Heart left ventricle (tissue), 13 donors: ENCODE results near the gene CPE.

Source experiments
- CTCF ChIP-seq, 12 donors: fragments of 200-600 bp; sonication (generic) in 4 of 12; IDR thresholded peaks; one replicate each; pipeline versions ENCODE4 v1.5.0 to v1.8.0; 2018 to 2022; ENCODE audit warnings: antibody characterized with exemption in 12 of 12, mild to moderate bottlenecking in 5 of 12
- POLR2A ChIP-seq, 2 donors: fragments of 450-650 bp; IDR thresholded peaks; one replicate each; pipeline ENCODE4 v1.6.1; 2017; ENCODE audit warnings: antibody characterized with exemption in 2 of 2, mild to moderate bottlenecking in 2 of 2, moderate library complexity in 2 of 2
- donor health status: ischemic (EF 13 %, LVEDD 7.1; RV severe dilation, severe dysfunction).
- donor health status: DM: no; HTN: yes; CAD: no.
- donor health status: DM: no; HTN: no; CAD: no.
- donor health status: ischemic (EF 25% LVEDD 6.9; RV normal size, moderate dysfunction).
- donor health status: ischemic (EF 25% LVEDD 5.7; RV mildly dilated, moderate dysfunction).
- donor health status: ischemic (EF 35%, LVEDD 5.7; RV mildly dilated, moderate dysfunction).
- donor health status: nonischemic (EF 11% LVEDD 7.7; RV severe dilation, severe dysfunction).
- donor health status: DM: yes; HTN: yes; CAD: no.
- donor health status: PGD.
- donor health status: ischemic (EF 29% LVEDD 5.4; RV normal size, mild dysfunction).
- donor health status: nonischemic (EF 23%, LVEDD 6.1; RV moderate dilation, normal function).

- TF ChIP-seq CTCF (IDR thresholded peaks at IDR 0.05) = no peak
- no peak for TF ChIP-seq POLR2A (IDR thresholded peaks at IDR 0.05)
These were observed 72.1 kb downstream of the CPE start for GRCh38 chr4:165450871-165451270.
